ENCODE measurements around the gene OR1J2.

OR1J2 gene

DNA sequence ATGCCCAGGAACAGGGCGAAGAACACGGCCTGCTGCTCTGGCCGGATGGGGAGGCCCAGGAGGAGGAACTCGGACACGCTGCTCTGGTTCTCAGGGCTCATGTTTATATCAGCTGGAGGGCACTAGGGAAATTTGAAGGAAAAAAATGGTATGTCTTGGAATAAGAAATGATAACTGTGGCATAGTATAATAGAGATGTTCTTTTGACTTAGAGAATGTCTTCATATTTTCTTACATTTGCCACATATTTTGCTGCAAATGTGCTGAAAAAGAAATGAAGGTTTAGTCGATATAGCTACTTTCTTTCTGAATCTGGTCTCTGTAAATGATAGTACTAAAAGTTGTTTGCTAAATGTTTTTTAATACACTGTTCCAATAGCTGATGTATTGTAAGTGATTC lies 32.8 kb upstream of the OR1J2 start, which contains the start of gene OR1J1:
OR1J1 (minus strand) TSS at position 101 of the 400 bp plus-strand sequence; CDS start at position 101, 0 bp downstream.
- H3K9me3 ChIP-seq (ENCODE audit: control insufficient read depth, low read length): no peaks in the 10 kb centered on the region
- WGBS: 85% methylated on average over 5 of the region's 6 CpGs

DNA sequence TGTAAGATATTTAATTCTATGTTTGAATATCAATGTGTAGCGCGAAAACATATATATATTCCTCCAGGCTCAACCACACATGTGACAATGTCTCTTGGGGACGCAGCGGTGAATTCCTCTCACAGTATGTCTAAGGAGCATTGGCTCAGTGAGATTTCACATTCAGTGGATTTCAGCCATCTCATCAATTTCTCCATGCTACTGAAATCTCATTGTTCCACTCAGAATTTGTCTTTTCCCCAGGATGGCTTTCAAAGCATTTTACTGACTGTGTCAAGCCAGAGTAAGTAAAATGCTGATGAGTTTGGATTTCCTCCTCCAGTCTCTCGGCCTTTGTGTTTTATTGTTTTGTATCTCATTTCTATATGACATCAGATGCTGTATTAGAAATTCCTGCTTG lies 31.5 kb upstream of the OR1J2 start:
- no peak overlapping the region for H2BK15ac ChIP-seq (ENCODE audit: low read depth, poor library complexity, severe bottlenecking)
- H3K79me1 ChIP-seq (replicated peaks; ENCODE audit: low read length, poor library complexity, severe bottlenecking): no peaks in the 10 kb centered on the region
- no peak overlapping the region for H4K91ac ChIP-seq (ENCODE audit: low read length)
- H3K18ac ChIP-seq (ENCODE audit: low read depth in 1 of 2, low read length in 2 of 2): no peak overlapping the region
- H3K4ac ChIP-seq (ENCODE audit: low read depth in 1 of 2, low read length in 2 of 2): no peak overlapping the region
- no peak for DNase-seq
- H3K27ac ChIP-seq (ENCODE audit: low read length, poor library complexity, severe bottlenecking): no peak overlapping the region
- H3K4me2 ChIP-seq (ENCODE audit: low read length, poor library complexity, severe bottlenecking): no peak overlapping the region
- no peaks in the 10 kb centered on the region for H3K4me1 ChIP-seq (ENCODE audit: control insufficient read depth, insufficient read depth, low read depth, low read length)
- no peak overlapping the region for H3K14ac ChIP-seq (ENCODE audit: low read length in 2 of 2)
- H2AK5ac ChIP-seq (ENCODE audit: low read length, severe bottlenecking): no peak overlapping the region
- no peak overlapping the region for H2BK12ac ChIP-seq (ENCODE audit: low read length in 2 of 2)
- H2AFZ ChIP-seq (ENCODE audit: low read depth, low read length): no peak overlapping the region
- H4K8ac ChIP-seq (ENCODE audit: low read length): no peak overlapping the region
- no peak overlapping the region for H2BK120ac ChIP-seq (ENCODE audit: low read depth, low read length)
- no peak overlapping the region for H2BK5ac ChIP-seq (ENCODE audit: low read depth, low read length, poor library complexity, severe bottlenecking)
- no peaks in the 10 kb centered on the region for H3K9me3 ChIP-seq (ENCODE audit: control insufficient read depth, low read length)
- no peak overlapping the region for H3K4me3 ChIP-seq (ENCODE audit: insufficient read depth in 1 of 2, low read depth in 1 of 2, low read length in 2 of 2)
- H3K9ac ChIP-seq (ENCODE audit: low read length): no peak overlapping the region
- WGBS: 83% methylated on average over 4 of the region's 5 CpGs
- H3K27me3 ChIP-seq (ENCODE audit: control insufficient read depth in 1 of 2, insufficient read depth in 1 of 2, low read length in 2 of 2): peaks cover 0 to 15% of the 10 kb centered on the region in 2 experiments
- H3K23ac ChIP-seq (ENCODE audit: low read length in 2 of 2): no peak overlapping the region
- H3K36me3 ChIP-seq (ENCODE audit: control insufficient read depth in 1 of 2, insufficient read depth in 2 of 2, low read depth in 1 of 2, low read length in 2 of 2): no peaks in the 10 kb centered on the region

More for the DNA sequence above, 32.8 kb upstream of the OR1J2 start, which contains the start of gene OR1J1:
- Histone ChIP-seq H3K4me2 (ENCODE audit: low read length, poor library complexity, severe bottlenecking) (no peak within 1 kb of the TSS), H2BK120ac (ENCODE audit: low read depth, low read length) (no peak within 1 kb of the TSS), H4K8ac (ENCODE audit: low read length) (no peak within 1 kb of the TSS), H2AFZ (ENCODE audit: low read depth, low read length) (no peak within 1 kb of the TSS), H2AK5ac (ENCODE audit: low read length, severe bottlenecking) (no peak within 1 kb of the TSS), H3K36me3 (ENCODE audit: control insufficient read depth in 1 of 2, insufficient read depth in 2 of 2, low read depth in 1 of 2, low read length in 2 of 2) (no peaks in the 10 kb centered on the region), H2BK12ac (ENCODE audit: low read length in 2 of 2) (no peak within 1 kb of the TSS), H3K4me3 (ENCODE audit: insufficient read depth in 1 of 2, low read depth in 1 of 2, low read length in 2 of 2) (no peak within 1 kb of the TSS), H3K9ac (ENCODE audit: low read length) (no peak within 1 kb of the TSS), H3K79me1 (replicated peaks; ENCODE audit: low read length, poor library complexity, severe bottlenecking) (no peaks in the 10 kb centered on the region), H3K4me1 (ENCODE audit: control insufficient read depth, insufficient read depth, low read depth, low read length) (no peaks in the 10 kb centered on the region), H2BK5ac (ENCODE audit: low read depth, low read length, poor library complexity, severe bottlenecking) (no peak within 1 kb of the TSS), H3K18ac (ENCODE audit: low read depth in 1 of 2, low read length in 2 of 2) (no peak within 1 kb of the TSS), H3K23ac (ENCODE audit: low read length in 2 of 2) (no peak within 1 kb of the TSS), H2BK15ac (ENCODE audit: low read depth, poor library complexity, severe bottlenecking) (no peak within 1 kb of the TSS), H4K91ac (ENCODE audit: low read length) (no peak within 1 kb of the TSS), H3K14ac (ENCODE audit: low read length in 2 of 2) (no peak within 1 kb of the TSS), H3K4ac (ENCODE audit: low read depth in 1 of 2, low read length in 2 of 2) (no peak within 1 kb of the TSS), H3K27me3 (ENCODE audit: control insufficient read depth in 1 of 2, insufficient read depth in 1 of 2, low read length in 2 of 2) (peaks cover 0 to 22% of the 10 kb centered on the region in 2 experiments), H3K27ac (ENCODE audit: low read length, poor library complexity, severe bottlenecking) (no peak within 1 kb of the TSS)
- no peak for DNase-seq

DNA sequence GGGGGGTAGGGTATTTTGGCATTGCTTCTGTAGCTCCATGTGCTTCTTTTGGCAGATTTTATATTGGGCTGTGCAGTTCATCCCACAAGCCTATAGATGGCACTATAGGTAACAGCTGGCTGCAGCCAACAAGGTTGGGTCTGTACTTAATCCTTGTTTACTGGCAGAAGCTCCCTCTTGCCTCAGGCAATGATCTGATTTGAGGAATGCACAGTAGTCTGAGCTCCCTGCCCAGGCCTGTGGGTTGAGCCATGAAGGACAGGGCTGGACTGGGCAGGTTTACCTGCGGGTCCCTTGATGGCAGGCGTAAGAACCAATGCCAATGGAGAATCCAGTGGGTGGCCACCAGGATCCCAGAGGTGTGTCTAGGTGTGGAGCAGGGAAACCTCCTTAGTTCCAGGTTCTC lies 11.7 kb upstream of the OR1J2 start:
- Histone ChIP-seq H2BK5ac (ENCODE audit: low read depth, low read length, poor library complexity, severe bottlenecking) (no peak overlapping the region), H2BK120ac (ENCODE audit: low read depth, low read length) (no peak overlapping the region), H4K91ac (ENCODE audit: low read length) (no peak overlapping the region), H3K4me3 (ENCODE audit: insufficient read depth in 1 of 2, low read depth in 1 of 2, low read length in 2 of 2) (no peak overlapping the region), H3K27ac (ENCODE audit: low read length, poor library complexity, severe bottlenecking) (no peak overlapping the region), H4K8ac (ENCODE audit: low read length) (no peak overlapping the region), H3K4ac (ENCODE audit: low read depth in 1 of 2, low read length in 2 of 2) (no peak overlapping the region), H3K36me3 (ENCODE audit: control insufficient read depth in 1 of 2, insufficient read depth in 2 of 2, low read depth in 1 of 2, low read length in 2 of 2) (no peaks in the 10 kb centered on the region), H3K4me2 (ENCODE audit: low read length, poor library complexity, severe bottlenecking) (no peak overlapping the region), H2AFZ (ENCODE audit: low read depth, low read length) (no peak overlapping the region), H3K9me3 (ENCODE audit: control insufficient read depth, low read length) (peaks cover 7% of the 10 kb centered on the region), H2BK15ac (ENCODE audit: low read depth, poor library complexity, severe bottlenecking) (no peak overlapping the region), H2AK5ac (ENCODE audit: low read length, severe bottlenecking) (no peak overlapping the region), H3K14ac (ENCODE audit: low read length in 2 of 2) (no peak overlapping the region), H2BK12ac (ENCODE audit: low read length in 2 of 2) (no peak overlapping the region), H3K27me3 (ENCODE audit: control insufficient read depth in 1 of 2, insufficient read depth in 1 of 2, low read length in 2 of 2) (peaks cover 0 to 24% of the 10 kb centered on the region in 2 experiments), H3K4me1 (ENCODE audit: control insufficient read depth, insufficient read depth, low read depth, low read length) (no peaks in the 10 kb centered on the region), H3K23ac (ENCODE audit: low read length in 2 of 2) (no peak overlapping the region), H3K18ac (ENCODE audit: low read depth in 1 of 2, low read length in 2 of 2) (no peak overlapping the region), H3K9ac (ENCODE audit: low read length) (no peak overlapping the region), H3K79me1 (replicated peaks; ENCODE audit: low read length, poor library complexity, severe bottlenecking) (no peaks in the 10 kb centered on the region)
- 55% methylated on average over 2 of the region's 2 CpGs for WGBS
- peak; percentile 27 for DNase-seq

DNA sequence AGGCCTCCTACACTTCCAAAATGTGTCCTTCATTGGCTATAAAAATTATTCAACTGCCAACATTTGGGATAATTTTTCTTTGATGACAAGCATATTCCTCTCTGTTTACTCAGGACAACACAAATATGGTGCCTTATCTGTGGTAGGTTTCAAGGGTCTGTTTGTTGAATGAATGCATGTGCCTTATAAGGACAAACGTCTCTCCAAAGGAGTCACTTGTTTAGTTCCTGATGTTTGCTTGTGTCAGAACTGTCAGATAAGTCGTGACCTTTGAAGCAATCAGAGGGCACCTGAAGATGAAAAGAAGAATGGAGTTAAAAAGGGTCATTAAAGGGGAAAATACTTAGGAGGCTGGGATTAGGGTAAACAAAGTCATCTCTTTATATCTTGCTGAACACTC lies 3.6 kb upstream of the OR1J2 start:
- Histone ChIP-seq H3K27me3 (ENCODE audit: control insufficient read depth in 1 of 2, insufficient read depth in 1 of 2, low read length in 2 of 2) (peaks cover 0 to 31% of the 10 kb centered on the region in 2 experiments), H3K9ac (ENCODE audit: low read length) (no peak overlapping the region), H2BK5ac (ENCODE audit: low read depth, low read length, poor library complexity, severe bottlenecking) (no peak overlapping the region), H3K23ac (ENCODE audit: low read length in 2 of 2) (no peak overlapping the region), H2AFZ (ENCODE audit: low read depth, low read length) (no peak overlapping the region), H3K4me3 (ENCODE audit: insufficient read depth in 1 of 2, low read depth in 1 of 2, low read length in 2 of 2) (no peak overlapping the region), H3K9me3 (ENCODE audit: control insufficient read depth, low read length) (no peaks in the 10 kb centered on the region), H2BK15ac (ENCODE audit: low read depth, poor library complexity, severe bottlenecking) (no peak overlapping the region), H2AK5ac (ENCODE audit: low read length, severe bottlenecking) (no peak overlapping the region), H4K91ac (ENCODE audit: low read length) (no peak overlapping the region), H2BK12ac (ENCODE audit: low read length in 2 of 2) (no peak overlapping the region), H3K4me2 (ENCODE audit: low read length, poor library complexity, severe bottlenecking) (no peak overlapping the region), H4K8ac (ENCODE audit: low read length) (no peak overlapping the region), H3K18ac (ENCODE audit: low read depth in 1 of 2, low read length in 2 of 2) (no peak overlapping the region), H3K79me1 (replicated peaks; ENCODE audit: low read length, poor library complexity, severe bottlenecking) (no peaks in the 10 kb centered on the region), H3K36me3 (ENCODE audit: control insufficient read depth in 1 of 2, insufficient read depth in 2 of 2, low read depth in 1 of 2, low read length in 2 of 2) (no peaks in the 10 kb centered on the region), H3K14ac (ENCODE audit: low read length in 2 of 2) (no peak overlapping the region), H3K27ac (ENCODE audit: low read length, poor library complexity, severe bottlenecking) (no peak overlapping the region), H3K4me1 (ENCODE audit: control insufficient read depth, insufficient read depth, low read depth, low read length) (no peaks in the 10 kb centered on the region), H3K4ac (ENCODE audit: low read depth in 1 of 2, low read length in 2 of 2) (no peak overlapping the region), H2BK120ac (ENCODE audit: low read depth, low read length) (no peak overlapping the region)
- WGBS: 50% methylated on average over 2 of the region's 2 CpGs
- DNase-seq: no peak
